Right cardiac atrium (tissue), 5 donors: Measurements from ENCODE around the gene SOS2. TPM values are rescaled to one million over a fixed set of nuclear protein-coding genes. Genes with fewer than 3 reads are reported as not detected.

Experiments used
- ATAC-seq, 2 donors: fragments of 200-7000 bp; cut with Tn5 transposase; one replicate each; pipeline versions ENCODE4 v1.8.0 to v1.9.1; 2020; ENCODE audit warnings: moderate library complexity in 2 of 2, mild to moderate bottlenecking in 1 of 2
- DNase-seq, 3 donors: peaks; one replicate each; pipeline ENCODE4 v3.0.0-alpha.2; 2020
- H3K27ac ChIP-seq: one replicate; pipeline ENCODE4 v1.5.1; 2013; ENCODE audit warnings: mild to moderate bottlenecking, low read length, control low read depth, moderate library complexity
- H3K27me3 ChIP-seq: one replicate; pipeline ENCODE4 v1.6.1; 2013; ENCODE audit not compliant: control insufficient read depth, insufficient read depth
- H3K4me1 ChIP-seq: one replicate; pipeline ENCODE4 v1.6.1; 2013; ENCODE audit warnings: low read length; ENCODE audit not compliant: control insufficient read depth, insufficient read depth
- H3K4me3 ChIP-seq: one replicate; pipeline ENCODE4 v1.5.1; 2013; ENCODE audit warnings: low read length, control low read depth
- H3K9me3 ChIP-seq: one replicate; pipeline ENCODE4 v1.6.1; 2013; ENCODE audit warnings: low read length; ENCODE audit not compliant: control insufficient read depth
- WGBS: extraction: QIAGEN DNeasy Blood & Tissue Kit; methylation state at CpG from one replicate; pipeline ENCODE4 v1.1.7; 2013; 5-methylcytosine and 5-hydroxymethylcytosine counted together
- intact Hi-C, 4 donors: fragments of 100-400 bp; cut with DNase I; formaldehyde crosslinking; loops; one replicate each; pipeline versions ENCODE4 v1.11.0 to v1.14.0; 2022 to 2023
- polyA plus RNA-seq: library from polyadenylated mRNA; stranded (reverse); fragments of 200-250 nt; gene quantifications from one replicate; pipeline ENCODE4 v1.2.3, GENCODE V29; 2013
- total RNA-seq, 4 donors: library from RNA; stranded (reverse); fragmentation: NEBNext Ultra II Directional; extraction: Animal tissue kit (Norgen Biotek cat#: 25700); gene quantifications; one replicate each; pipeline ENCODE4 v1.2.1, GENCODE V29; 2021
- donor health status: healthy with polysubstance abuse.
- donor health status: DM: no; HTN: yes; CAD: no.
- donor health status: DM: no; HTN: no; CAD: no.
- donor health status: DM: no; HTN: yes; CAD: no; lungs with severe emphysema.
- donor health status: DM: yes; HTN: yes; CAD: no.

SOS2 gene
- total and polyA plus RNA-seq, 5 donors = 13.0 to 33.7 (median 28.4) TPM

DNA sequence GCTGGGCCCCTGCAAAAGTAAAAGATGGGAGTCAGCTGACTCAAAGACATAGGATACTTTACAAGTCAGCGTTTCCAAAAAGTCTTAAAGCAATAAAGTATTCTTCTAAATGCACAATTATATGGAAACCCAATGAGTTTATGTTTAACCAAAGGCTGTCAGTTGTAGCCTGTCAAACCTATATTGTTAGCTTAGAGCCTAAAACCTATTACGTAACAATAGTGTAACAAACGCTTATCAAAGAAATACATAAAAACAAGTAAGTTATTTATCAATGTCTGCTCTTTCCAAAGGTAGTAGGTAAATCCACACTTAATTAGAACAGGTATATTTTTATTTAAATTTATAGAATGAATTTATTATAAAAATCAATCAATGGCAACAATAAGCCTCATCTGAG is 15.9 kb upstream of the SOS2 start:
- no peak for ATAC-seq
- no peaks in the 10 kb centered on the region for H3K27me3 ChIP-seq
- DNase-seq = no peak
- WGBS = 94% methylated on average over 3 of the region's 3 CpGs
- intact Hi-C loops = no loop called here
- no peak overlapping the region for H3K4me3 ChIP-seq
- no peaks in the 10 kb centered on the region for H3K9me3 ChIP-seq
- H3K27ac ChIP-seq = no peak overlapping the region
- H3K4me1 ChIP-seq = no peaks in the 10 kb centered on the region

DNA sequence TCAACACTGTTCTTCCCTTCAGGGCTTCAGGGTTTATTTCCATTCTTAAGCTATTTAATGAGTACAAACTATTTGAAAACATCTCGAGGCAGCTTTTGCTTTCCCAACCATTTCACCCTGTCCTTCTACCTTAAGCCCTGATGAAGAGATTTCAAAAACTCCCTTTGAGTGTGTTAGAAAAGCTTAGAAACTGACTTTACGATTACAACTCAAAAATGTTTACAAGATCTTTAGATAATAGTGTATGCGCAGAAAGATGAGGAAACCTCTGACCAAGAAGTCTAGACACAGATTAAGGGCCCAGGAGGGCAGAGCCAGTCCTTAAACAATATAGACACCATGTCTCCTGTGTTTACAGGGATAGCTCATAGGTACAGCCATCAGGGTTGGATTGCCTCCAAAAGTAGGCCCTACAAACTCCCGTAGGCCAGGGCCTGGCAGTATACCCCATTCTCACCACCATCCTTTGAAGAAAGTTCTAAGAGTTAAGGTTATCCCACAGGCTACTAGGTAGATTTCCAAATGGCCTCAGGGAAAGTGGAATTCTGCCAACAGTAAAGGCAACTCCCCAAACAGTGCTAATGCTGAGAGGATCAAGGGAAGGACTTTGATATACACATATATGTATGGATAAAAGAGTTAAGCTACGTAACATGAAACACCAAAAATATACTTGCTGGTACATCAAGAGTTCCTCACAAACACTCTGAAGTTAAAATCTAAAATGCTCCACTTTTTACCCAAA is 11.4 kb upstream of the SOS2 start:
- Histone ChIP-seq H3K4me1 (no peaks in the 10 kb centered on the region), H3K4me3 (no peak overlapping the region), H3K27me3 (no peaks in the 10 kb centered on the region), H3K27ac (no peak overlapping the region), H3K9me3 (no peaks in the 10 kb centered on the region)
- DNase-seq = no peak
- ATAC-seq = no peak
- 91% methylated on average over 5 of the region's 5 CpGs for WGBS
- intact Hi-C loops = no loop called here

DNA sequence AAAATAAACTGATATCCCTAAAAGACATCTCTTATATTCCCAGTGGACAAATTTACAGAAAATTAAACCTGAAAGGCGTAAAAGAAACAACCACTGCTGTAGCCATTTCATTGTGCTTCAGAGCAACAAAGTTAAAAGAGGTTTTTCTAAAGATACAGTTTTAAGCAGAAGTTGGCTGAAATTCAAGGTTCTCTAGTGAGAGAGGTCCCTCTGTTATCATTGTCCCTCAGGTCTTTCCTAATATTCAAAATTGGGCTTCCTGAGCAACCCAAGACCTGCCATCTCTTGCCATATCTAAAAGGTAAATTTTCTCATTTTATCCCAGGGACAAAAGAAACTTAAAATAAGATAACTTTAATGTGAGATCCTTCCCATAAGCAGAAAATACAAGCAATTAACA is 10.7 kb upstream of the SOS2 start:
- no peak for ATAC-seq
- intact Hi-C loops = no loop called here
- Histone ChIP-seq H3K4me1 (no peaks in the 10 kb centered on the region), H3K27me3 (no peaks in the 10 kb centered on the region), H3K4me3 (no peak overlapping the region), H3K9me3 (no peaks in the 10 kb centered on the region), H3K27ac (no peak overlapping the region)
- WGBS = 98% methylated on average over 1 of the region's 1 CpG
- no peak for DNase-seq

DNA sequence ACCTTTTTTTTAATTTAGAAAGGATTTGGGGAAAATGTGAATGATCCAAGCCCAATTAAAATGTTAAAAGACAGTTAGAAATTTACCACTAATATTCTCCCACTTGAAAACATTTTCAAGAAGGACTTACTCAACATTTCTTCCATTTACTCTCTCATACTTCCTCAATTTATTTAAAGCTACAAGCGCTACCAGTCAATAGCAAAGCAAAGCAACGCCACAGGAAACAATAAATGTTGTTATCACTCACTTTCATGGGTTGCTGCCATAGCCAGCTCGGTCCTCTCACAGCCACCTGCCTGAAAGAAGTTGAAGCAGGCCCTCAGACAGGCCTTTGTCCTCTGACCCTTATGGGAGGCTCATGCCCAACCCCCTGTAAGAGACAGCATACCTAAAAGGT is 6.0 kb upstream of the SOS2 start:
- DNase-seq = no peak
- H3K27ac ChIP-seq = no peak overlapping the region
- H3K9me3 ChIP-seq = no peaks in the 10 kb centered on the region
- 47% methylated on average over 3 of the region's 3 CpGs for WGBS
- H3K4me3 ChIP-seq = no peak overlapping the region
- ATAC-seq = no peak
- H3K4me1 ChIP-seq = no peaks in the 10 kb centered on the region
- H3K27me3 ChIP-seq = no peaks in the 10 kb centered on the region
- intact Hi-C loops = no loop called here

DNA sequence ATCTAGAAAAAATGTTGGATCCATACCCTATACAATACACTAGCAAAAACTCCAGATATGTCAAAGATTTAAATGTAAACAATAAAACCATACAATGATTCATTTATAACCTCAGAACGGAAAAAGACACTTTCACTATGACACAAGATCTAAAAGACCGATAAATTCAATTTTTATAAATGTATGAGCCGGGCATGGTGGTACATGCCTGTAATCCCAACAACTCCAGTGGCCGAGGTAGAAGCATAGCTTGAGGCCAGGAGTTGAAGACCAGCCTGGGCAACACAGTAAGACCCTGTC is 2.5 kb upstream of the SOS2 start:
- WGBS = 97% methylated on average over 4 of the region's 4 CpGs
- ATAC-seq (no peak), DNase-seq (no peak)
- no peaks in the 10 kb centered on the region for H3K4me1 ChIP-seq
- intact Hi-C loops = no loop called here
- H3K4me3 ChIP-seq = no peak overlapping the region
- no peaks in the 10 kb centered on the region for H3K27me3 ChIP-seq
- no peaks in the 10 kb centered on the region for H3K9me3 ChIP-seq
- H3K27ac ChIP-seq = no peak overlapping the region

DNA sequence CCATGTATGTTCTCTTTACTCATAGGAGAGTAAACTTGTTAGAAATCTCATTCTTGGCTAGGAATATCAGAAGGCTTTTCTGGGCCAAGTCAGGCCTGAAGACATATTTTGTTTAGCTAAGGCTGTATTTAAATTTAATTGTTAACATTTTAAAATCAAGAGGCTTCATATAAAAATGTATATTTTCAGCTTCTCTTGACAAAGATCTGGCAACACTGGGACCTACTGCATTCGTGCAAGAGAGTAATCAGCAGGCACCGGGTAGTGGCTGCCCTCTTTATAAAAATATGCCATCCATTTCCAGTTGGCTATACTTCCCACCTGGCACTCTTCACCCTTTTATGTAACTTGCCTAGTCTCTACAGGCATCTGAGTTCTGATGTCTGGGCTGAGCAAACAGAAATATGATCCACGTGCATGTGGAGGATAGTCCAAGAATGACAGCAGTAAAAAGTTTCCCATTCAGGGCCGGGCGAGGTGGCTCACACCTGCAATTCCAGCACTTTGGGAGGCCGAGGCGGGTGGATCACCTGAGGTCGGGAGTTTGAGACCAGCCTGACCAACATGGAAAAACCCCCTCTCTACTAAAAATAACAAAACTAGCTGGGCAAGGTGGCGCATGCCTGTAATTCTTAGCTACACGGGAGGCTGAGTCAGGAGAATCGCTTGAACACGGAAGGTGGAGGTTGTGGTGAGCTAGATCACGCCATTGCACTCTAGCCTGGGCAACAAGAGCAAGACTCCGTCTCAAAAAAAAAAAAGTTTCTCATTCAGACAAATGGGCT is 2.0 kb upstream of the SOS2 start:
- Histone ChIP-seq H3K27me3 (no peaks in the 10 kb centered on the region), H3K4me1 (no peaks in the 10 kb centered on the region), H3K4me3 (no peak overlapping the region), H3K27ac (no peak overlapping the region), H3K9me3 (no peaks in the 10 kb centered on the region)
- no peak for ATAC-seq
- 86% methylated on average over 14 of the region's 14 CpGs for WGBS
- no peak for DNase-seq
- intact Hi-C loops = no loop called here

DNA sequence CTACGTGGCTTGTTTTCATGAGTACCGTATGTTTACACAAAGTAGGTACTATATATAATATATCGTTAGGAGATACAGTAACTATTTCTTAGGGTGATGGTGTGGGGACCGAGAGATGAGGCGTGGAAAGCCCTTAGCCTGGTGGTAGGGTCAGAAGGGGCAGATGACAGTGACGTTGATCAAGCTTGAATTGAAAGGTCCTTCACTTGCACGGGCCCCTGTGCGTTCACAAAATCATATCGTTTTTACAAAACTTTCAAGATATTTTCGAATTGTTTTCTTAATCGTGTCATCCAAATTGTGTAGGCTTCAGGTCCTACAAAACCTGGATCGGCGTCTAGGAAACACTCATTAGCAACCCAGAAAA is 881 bp upstream of the SOS2 start:
- no peaks in the 10 kb centered on the region for H3K4me1 ChIP-seq
- DNase-seq = no peak
- peak overlapping the region; percentile 91 for H3K27ac ChIP-seq
- H3K4me3 ChIP-seq = peak overlapping the region; percentile 91
- 31% methylated on average over 13 of the region's 13 CpGs for WGBS
- intact Hi-C loops = no loop called here
- no peaks in the 10 kb centered on the region for H3K9me3 ChIP-seq
- ATAC-seq = peak; percentile 12 to 15
- H3K27me3 ChIP-seq = no peaks in the 10 kb centered on the region

DNA sequence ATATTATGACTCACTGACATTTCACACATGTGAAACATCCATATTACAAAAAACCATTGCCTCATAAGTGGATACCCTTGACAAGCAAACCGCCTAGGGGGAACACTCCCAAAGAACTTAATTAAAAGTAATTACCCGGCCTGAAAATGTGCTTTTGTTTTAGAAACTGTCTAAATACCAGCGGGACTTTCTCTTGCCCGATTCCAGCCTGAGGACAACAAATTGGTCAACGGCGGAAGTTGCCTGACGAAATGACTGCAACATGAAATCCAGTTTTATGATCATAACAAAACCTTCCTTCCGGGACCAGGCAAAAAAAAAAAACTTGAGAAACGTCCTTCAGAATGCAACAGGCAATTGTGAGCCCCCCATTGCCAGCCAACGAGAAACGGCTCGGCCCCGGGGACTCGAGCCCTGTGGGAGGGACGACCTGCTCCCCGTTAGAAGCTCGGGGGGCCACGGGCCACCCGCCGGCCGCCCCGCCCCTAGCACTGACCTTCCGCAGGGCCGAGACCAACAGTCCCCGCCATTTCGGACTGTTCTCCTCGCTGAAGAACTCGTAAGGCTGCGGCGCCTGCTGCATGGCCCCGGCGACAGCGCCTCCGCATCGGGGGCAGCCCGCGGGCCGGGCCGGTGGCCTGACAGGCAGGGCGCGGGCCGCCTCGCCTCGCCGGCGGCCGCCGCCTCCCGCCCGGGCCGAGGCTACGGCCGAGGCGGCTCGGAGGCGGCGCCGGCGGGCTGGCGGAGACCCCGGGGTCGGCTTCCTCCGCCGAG is 490 bp downstream of the SOS2 start:
- Histone ChIP-seq H3K27me3 (no peaks in the 10 kb centered on the region), H3K9me3 (no peaks in the 10 kb centered on the region), H3K4me3 (peak overlapping the region; percentile 91), H3K27ac (peak overlapping the region; percentile 91), H3K4me1 (peaks cover 2% of the 10 kb centered on the region)
- DNase-seq (peak; percentile 63 to 84 (median 82)), ATAC-seq (peak; percentile 42 to 44)
- intact Hi-C loops = no loop called here
- under 1% methylated on average over 62 of the region's 64 CpGs for WGBS

DNA sequence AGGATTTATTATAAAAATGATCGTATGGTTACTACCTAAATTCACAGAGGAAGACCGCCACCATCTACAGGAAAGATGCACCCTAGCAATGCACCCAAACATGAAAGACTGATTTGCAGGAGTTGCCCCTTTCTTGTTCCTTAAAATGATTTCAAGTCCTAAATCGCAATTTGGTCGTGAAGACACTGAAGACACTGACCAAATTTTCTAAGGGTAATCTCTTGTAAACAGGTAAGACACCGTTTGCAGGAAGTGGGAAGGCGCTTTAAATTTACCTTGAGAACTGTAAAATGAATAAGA is 1.0 kb downstream of the SOS2 start:
- intact Hi-C loops = no loop called here

DNA sequence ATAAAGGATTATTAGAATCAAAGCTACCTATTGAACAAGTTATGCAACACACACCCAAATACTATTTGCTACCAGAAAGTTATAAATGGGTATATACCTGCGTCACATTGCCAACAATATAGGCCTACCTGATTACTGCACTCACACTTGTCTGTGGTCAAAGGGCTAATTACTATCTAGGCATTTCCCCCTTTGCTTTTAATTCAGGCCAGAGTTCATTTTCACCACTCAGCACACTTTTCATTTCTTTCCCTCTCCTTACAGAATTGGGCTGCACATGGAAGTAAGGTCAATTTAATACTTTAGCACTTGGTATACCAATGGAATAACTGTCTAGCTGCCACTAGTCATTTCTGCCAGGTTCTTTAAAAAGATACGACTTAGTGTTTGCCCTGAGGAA is 1.7 kb downstream of the SOS2 start:
- WGBS = 36% methylated on average over 2 of the region's 2 CpGs

More for the DNA sequence above, 1.0 kb downstream of the SOS2 start:
- ATAC-seq = no peak
- Histone ChIP-seq H3K4me1 (peaks cover 2% of the 10 kb centered on the region), H3K27ac (peak overlapping the region; percentile 2), H3K4me3 (peak overlapping the region; percentile 91), H3K9me3 (no peaks in the 10 kb centered on the region), H3K27me3 (no peaks in the 10 kb centered on the region)
- DNase-seq = no peak
- 1% methylated on average over 6 of the region's 6 CpGs for WGBS

DNA sequence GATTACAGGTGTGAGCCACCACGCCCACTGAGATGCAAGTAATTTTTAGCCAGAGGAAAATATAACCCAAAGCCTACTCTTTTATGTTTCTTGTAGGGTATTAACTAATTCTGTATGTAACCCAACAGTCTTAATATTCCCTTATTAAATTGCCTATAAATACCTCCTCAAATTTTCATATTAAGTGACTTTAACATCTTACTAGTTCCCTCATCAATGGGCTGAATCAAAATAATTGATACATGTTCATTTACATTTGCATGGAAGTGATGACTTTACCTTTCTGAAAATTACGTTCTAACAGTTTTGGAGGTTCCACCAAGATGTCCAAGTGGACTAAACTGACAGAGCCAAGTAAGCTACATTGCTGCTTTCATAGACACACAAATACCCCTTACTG is 3.1 kb downstream of the SOS2 start:
- Histone ChIP-seq H3K9me3 (no peaks in the 10 kb centered on the region), H3K4me1 (peaks cover 2% of the 10 kb centered on the region), H3K4me3 (no peak overlapping the region), H3K27ac (no peak overlapping the region), H3K27me3 (no peaks in the 10 kb centered on the region)
- DNase-seq (no peak), ATAC-seq (no peak)
- intact Hi-C loops = no loop called here
- WGBS = 98% methylated on average over 2 of the region's 2 CpGs

More for the DNA sequence above, 1.7 kb downstream of the SOS2 start:
- Histone ChIP-seq H3K9me3 (no peaks in the 10 kb centered on the region), H3K4me3 (peak overlapping the region; percentile 91), H3K4me1 (peaks cover 2% of the 10 kb centered on the region), H3K27ac (no peak overlapping the region), H3K27me3 (no peaks in the 10 kb centered on the region)
- DNase-seq = no peak
- intact Hi-C loops = no loop called here
- no peak for ATAC-seq
